Karpas-422 (cell line): ENCODE measurements around the gene PSPC1. TPM values are rescaled to one million over a fixed set of nuclear protein-coding genes. Genes with fewer than 3 reads are reported as not detected.
"Not testable (repeated sequence)": the region's sequence is repeated elsewhere in the genome, so short reads cannot be mapped to it uniquely, and the experiment has no call there.

Experiments used
- DNase-seq: peaks from one replicate; pipeline ENCODE4 v3.0.0-alpha.2; 2015
- H2AFZ ChIP-seq: fragments of 200-600 bp; sonication (generic); 2 replicates; pipeline ENCODE4 v1.6.1; 2014; ENCODE audit warnings: antibody characterized with exemption, low read length, mixed read lengths
- H3K27ac ChIP-seq: fragments of 200-600 bp; sonication (generic); 2 replicates; pipeline ENCODE4 v1.5.1; 2014; ENCODE audit warnings: mild to moderate bottlenecking, low read length, moderate library complexity
- H3K27me3 ChIP-seq: fragments of 200-600 bp; sonication (generic); 2 replicates; pipeline ENCODE4 v1.6.1; 2014; ENCODE audit warnings: low read length, mixed read lengths
- H3K36me3 ChIP-seq: fragments of 200-600 bp; sonication (generic); 2 replicates; pipeline ENCODE4 v1.6.1; 2014; ENCODE audit warnings: low read length, mixed read lengths; ENCODE audit not compliant: insufficient read depth
- H3K4me1 ChIP-seq: fragments of 200-600 bp; sonication (generic); 2 replicates; pipeline ENCODE4 v1.6.1; 2014; ENCODE audit warnings: mild to moderate bottlenecking, low read length, mixed read lengths
- H3K4me2 ChIP-seq: fragments of 200-600 bp; sonication (generic); 2 replicates; pipeline ENCODE4 v1.6.1; 2014; ENCODE audit warnings: low read length, low read depth, mild to moderate bottlenecking; ENCODE audit not compliant: poor library complexity, severe bottlenecking
- H3K4me3 ChIP-seq: fragments of 200-600 bp; sonication (generic); 2 replicates; pipeline ENCODE4 v1.5.1; 2014; ENCODE audit warnings: mild to moderate bottlenecking, antibody characterized with exemption, low read length, mixed read lengths
- H3K79me2 ChIP-seq: fragments of 200-600 bp; sonication (generic); 2 replicates; pipeline ENCODE4 v1.6.1; 2014; ENCODE audit warnings: mild to moderate bottlenecking, low read length, mixed read lengths
- H3K9ac ChIP-seq: fragments of 200-600 bp; sonication (generic); 2 replicates; pipeline ENCODE4 v1.6.0; 2014; ENCODE audit warnings: low read length
- H3K9me2 ChIP-seq: fragments of 200-600 bp; sonication (generic), shearing (Covaris generic); replicated peaks from 2 replicates; pipeline ENCODE4 v1.6.0; 2014; ENCODE audit warnings: mild to moderate bottlenecking, low read length, moderate library complexity; ENCODE audit not compliant: insufficient read depth
- H3K9me3 ChIP-seq: fragments of 300-700, 200-600 bp; sonication (generic); 2 replicates; pipeline ENCODE4 v1.6.1; 2014; ENCODE audit warnings: low read length, mixed read lengths
- H4K20me1 ChIP-seq: fragments of 200-600 bp; sonication (generic); 2 replicates; pipeline ENCODE4 v1.6.1; 2014; ENCODE audit warnings: mild to moderate bottlenecking, antibody characterized with exemption, low read length, low read depth; ENCODE audit not compliant: insufficient read depth
- total RNA-seq: library from RNA; depleted of rRNA; stranded (reverse); fragments of >200 nt; shearing (Covaris generic); gene quantifications from 2 replicates; pipeline ENCODE4 v1.2.3, GENCODE V29; 2014; ENCODE audit warnings: low replicate concordance; rRNA removed

Gene PSPC1
- total RNA-seq, result 48.2 and 72.6 TPM in 2 replicates

GRCh38 chr13:19782727-19783682 lies at the start of gene PSPC1:
TSS of gene PSPC1 (minus strand) at chr13:19782945. CDS start at chr13:19782757, 188 bp downstream.
- H3K27me3 ChIP-seq, H3K9me3 ChIP-seq, H3K36me3 ChIP-seq, H3K9me2 ChIP-seq, H4K20me1 ChIP-seq: not testable (repeated sequence)
- Histone ChIP-seq H2AFZ (peak within 1 kb of the TSS; percentile 50; the same call in 1 of the 2 replicates), H3K27ac (peak within 1 kb of the TSS; percentile 85), H3K79me2 (peaks cover 22% of the 10 kb centered on the region), H3K4me1 (peaks cover 12% of the 10 kb centered on the region), H3K4me2 (peak within 1 kb of the TSS; percentile 76), H3K4me3 (peak within 1 kb of the TSS; percentile 90), H3K9ac (peak within 1 kb of the TSS; percentile 99)
- DNase-seq, result peak; percentile 98

GRCh38 chr13:19822673-19823072 lies 39.9 kb upstream of the PSPC1 start:
- DNase-seq, result no peak
- Histone ChIP-seq H3K9me3 (no peaks in the 10 kb centered on the region), H3K27me3 (no peaks in the 10 kb centered on the region), H4K20me1 (no peaks in the 10 kb centered on the region), H3K9me2 (no peaks in the 10 kb centered on the region), H3K27ac (no peak overlapping the region), H3K4me1 (no peaks in the 10 kb centered on the region), H3K79me2 (peaks cover 37% of the 10 kb centered on the region; the same call in 1 of the 2 replicates), H3K36me3 (peaks cover 26% of the 10 kb centered on the region; the same call in 1 of the 2 replicates), H3K4me2 (no peak overlapping the region), H3K4me3 (no peak overlapping the region), H3K9ac (no peak overlapping the region), H2AFZ (no peak overlapping the region)

GRCh38 chr13:19818223-19818842 lies 35.6 kb upstream of the PSPC1 start:
- peak; percentile 52 for DNase-seq

GRCh38 chr13:19817510-19818158 lies 34.9 kb upstream of the PSPC1 start:
- Histone ChIP-seq H3K36me3 (peaks cover 9% of the 10 kb centered on the region; the same call in 1 of the 2 replicates), H4K20me1 (no peaks in the 10 kb centered on the region), H3K9me3 (no peaks in the 10 kb centered on the region), H3K79me2 (peaks cover 19% of the 10 kb centered on the region; the same call in 1 of the 2 replicates), H3K4me1 (no peaks in the 10 kb centered on the region), H3K27ac (no peak overlapping the region), H2AFZ (no peak overlapping the region), H3K9me2 (no peaks in the 10 kb centered on the region), H3K27me3 (no peaks in the 10 kb centered on the region), H3K9ac (no peak overlapping the region), H3K4me2 (no peak overlapping the region), H3K4me3 (no peak overlapping the region)
- no peak for DNase-seq

More at GRCh38 chr13:19818223-19818842, 35.6 kb upstream of the PSPC1 start:
- Histone ChIP-seq H3K4me1 (no peaks in the 10 kb centered on the region), H3K9me2 (no peaks in the 10 kb centered on the region), H4K20me1 (no peaks in the 10 kb centered on the region), H3K79me2 (peaks cover 24% of the 10 kb centered on the region; the same call in 1 of the 2 replicates), H3K9me3 (no peaks in the 10 kb centered on the region), H3K4me3 (no peak overlapping the region), H3K27me3 (no peaks in the 10 kb centered on the region), H3K36me3 (peaks cover 9% of the 10 kb centered on the region; the same call in 1 of the 2 replicates), H3K9ac (no peak overlapping the region), H3K4me2 (no peak overlapping the region), H3K27ac (no peak overlapping the region), H2AFZ (no peak overlapping the region)

GRCh38 chr13:19817106-19817505 lies 34.4 kb upstream of the PSPC1 start:
- Histone ChIP-seq H4K20me1 (no peaks in the 10 kb centered on the region), H2AFZ (no peak overlapping the region), H3K4me2 (no peak overlapping the region), H3K4me1 (no peaks in the 10 kb centered on the region), H3K9me3 (no peaks in the 10 kb centered on the region), H3K36me3 (peaks cover 6% of the 10 kb centered on the region; the same call in 1 of the 2 replicates), H3K9me2 (no peaks in the 10 kb centered on the region), H3K9ac (no peak overlapping the region), H3K79me2 (peaks cover 14% of the 10 kb centered on the region; the same call in 1 of the 2 replicates), H3K4me3 (no peak overlapping the region), H3K27me3 (no peaks in the 10 kb centered on the region), H3K27ac (no peak overlapping the region)
- DNase-seq, result no peak

GRCh38 chr13:19815842-19816241 lies 33.1 kb upstream of the PSPC1 start:
- not testable (repeated sequence) for H3K9ac ChIP-seq, H3K79me2 ChIP-seq, DNase-seq, H3K4me1 ChIP-seq, H3K4me3 ChIP-seq, H3K9me2 ChIP-seq, H3K27me3 ChIP-seq, H3K4me2 ChIP-seq, H4K20me1 ChIP-seq, H3K27ac ChIP-seq, H2AFZ ChIP-seq, H3K36me3 ChIP-seq, H3K9me3 ChIP-seq

- no peaks in the 10 kb centered on the region for H3K4me1 ChIP-seq
- no peaks in the 10 kb centered on the region for H4K20me1 ChIP-seq
- no peaks in the 10 kb centered on the region for H3K79me2 ChIP-seq
- H3K27ac ChIP-seq, result no peak overlapping the region
- no peaks in the 10 kb centered on the region for H3K36me3 ChIP-seq
- no peak for DNase-seq
- no peak overlapping the region for H3K9ac ChIP-seq
- H3K4me2 ChIP-seq, result no peak overlapping the region
- H3K9me2 ChIP-seq, result no peaks in the 10 kb centered on the region
- H3K4me3 ChIP-seq, result no peak overlapping the region
- H3K27me3 ChIP-seq, result no peaks in the 10 kb centered on the region
- H2AFZ ChIP-seq, result no peak overlapping the region
- no peaks in the 10 kb centered on the region for H3K9me3 ChIP-seq
These were observed 28.5 kb upstream of the PSPC1 start for GRCh38 chr13:19810996-19811881.
